ENCODE data around the gene SCP2D1.

Gene SCP2D1

DNA sequence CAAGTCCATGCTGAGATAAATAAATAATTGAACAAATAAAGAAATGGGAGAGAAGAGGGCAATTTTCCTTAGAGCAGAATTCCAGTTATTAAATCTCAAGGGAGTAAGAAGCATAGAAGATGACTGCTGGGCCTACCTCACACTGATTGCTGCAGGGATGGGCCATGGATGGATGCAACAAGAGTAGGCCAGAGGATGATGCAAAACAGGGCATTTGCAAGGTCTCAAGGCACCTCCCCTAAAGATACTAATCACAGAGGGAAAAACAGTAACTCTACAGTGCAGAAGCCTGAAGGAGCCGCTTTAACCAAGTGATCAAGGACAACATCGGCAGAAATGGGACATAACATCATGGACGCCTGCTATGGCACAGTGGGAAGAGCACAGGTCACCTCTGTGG is 1.7 kb upstream of the SCP2D1 start:
- Histone ChIP-seq H3K9ac (no peak overlapping the region), H3K4me3 (IDR thresholded peaks at IDR 0.05; ENCODE audit: insufficient read depth, low read depth, low read length) (no peak overlapping the region), H3K36me3 (ENCODE audit: insufficient read depth) (no peaks in the 10 kb centered on the region), H3K27ac (no peak overlapping the region), H3K4me1 (ENCODE audit: low read depth, poor library complexity, severe bottlenecking) (no peaks in the 10 kb centered on the region), H3K4me2 (no peak overlapping the region), H3K27me3 (ENCODE audit: insufficient read depth, low read depth) (no peaks in the 10 kb centered on the region), H3K79me2 (ENCODE audit: insufficient read depth, low read depth) (no peaks in the 10 kb centered on the region), H4K20me1 (ENCODE audit: insufficient read depth) (no peaks in the 10 kb centered on the region), H2AFZ (ENCODE audit: low read depth) (no peak overlapping the region)
- TF ChIP-seq, protein P1, sequence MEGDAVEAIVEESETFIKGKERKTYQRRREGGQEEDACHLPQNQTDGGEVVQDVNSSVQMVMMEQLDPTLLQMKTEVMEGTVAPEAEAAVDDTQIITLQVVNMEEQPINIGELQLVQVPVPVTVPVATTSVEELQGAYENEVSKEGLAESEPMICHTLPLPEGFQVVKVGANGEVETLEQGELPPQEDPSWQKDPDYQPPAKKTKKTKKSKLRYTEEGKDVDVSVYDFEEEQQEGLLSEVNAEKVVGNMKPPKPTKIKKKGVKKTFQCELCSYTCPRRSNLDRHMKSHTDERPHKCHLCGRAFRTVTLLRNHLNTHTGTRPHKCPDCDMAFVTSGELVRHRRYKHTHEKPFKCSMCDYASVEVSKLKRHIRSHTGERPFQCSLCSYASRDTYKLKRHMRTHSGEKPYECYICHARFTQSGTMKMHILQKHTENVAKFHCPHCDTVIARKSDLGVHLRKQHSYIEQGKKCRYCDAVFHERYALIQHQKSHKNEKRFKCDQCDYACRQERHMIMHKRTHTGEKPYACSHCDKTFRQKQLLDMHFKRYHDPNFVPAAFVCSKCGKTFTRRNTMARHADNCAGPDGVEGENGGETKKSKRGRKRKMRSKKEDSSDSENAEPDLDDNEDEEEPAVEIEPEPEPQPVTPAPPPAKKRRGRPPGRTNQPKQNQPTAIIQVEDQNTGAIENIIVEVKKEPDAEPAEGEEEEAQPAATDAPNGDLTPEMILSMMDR (conservative IDR thresholded peaks at IDR 0.05; ENCODE audit: low read depth, low read length): no peak

DNA sequence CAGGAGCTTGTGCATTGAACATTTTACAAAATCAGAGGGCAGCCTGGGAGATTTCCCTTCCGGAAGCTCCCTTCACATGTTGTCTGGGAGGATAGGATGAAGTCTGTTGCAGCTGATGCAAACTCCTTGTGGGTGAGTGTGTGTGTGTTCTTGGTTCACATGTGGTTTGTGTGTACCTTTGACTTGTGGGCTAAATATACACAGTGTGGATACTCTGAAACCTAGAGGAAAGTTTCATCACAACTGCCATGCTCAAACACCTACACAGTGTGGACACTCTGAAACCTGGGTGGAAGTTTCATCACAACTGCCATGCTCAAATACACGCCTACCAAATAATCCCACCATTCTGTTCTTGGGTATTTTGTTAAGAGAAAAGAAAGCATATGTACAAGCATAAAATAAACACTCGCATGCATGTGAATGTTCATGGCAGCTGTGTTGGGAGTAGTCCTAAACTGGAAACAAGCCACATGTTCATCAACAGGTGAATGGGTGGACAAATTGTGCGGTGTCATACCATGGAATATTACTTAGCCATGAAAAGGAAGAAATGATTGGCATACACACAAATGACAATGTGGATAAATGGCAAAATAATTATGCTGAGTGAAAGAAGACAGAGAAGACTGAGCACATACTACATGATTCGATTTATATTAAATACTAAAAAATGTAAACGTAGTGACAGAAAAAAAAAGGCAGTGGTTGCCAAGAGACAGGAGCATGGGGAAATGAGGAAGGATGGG is 1.8 kb downstream of the SCP2D1 start:
- Histone ChIP-seq H3K9ac (no peak overlapping the region), H3K79me2 (ENCODE audit: insufficient read depth, low read depth) (no peaks in the 10 kb centered on the region), H3K4me2 (no peak overlapping the region), H3K27me3 (ENCODE audit: insufficient read depth, low read depth) (no peaks in the 10 kb centered on the region), H2AFZ (ENCODE audit: low read depth) (no peak overlapping the region), H3K4me3 (IDR thresholded peaks at IDR 0.05; ENCODE audit: insufficient read depth, low read depth, low read length) (no peak overlapping the region), H3K27ac (no peak overlapping the region), H3K4me1 (ENCODE audit: low read depth, poor library complexity, severe bottlenecking) (no peaks in the 10 kb centered on the region), H4K20me1 (ENCODE audit: insufficient read depth) (no peaks in the 10 kb centered on the region), H3K36me3 (ENCODE audit: insufficient read depth) (no peaks in the 10 kb centered on the region)
- TF ChIP-seq, protein P1 (conservative IDR thresholded peaks at IDR 0.05; ENCODE audit: low read depth, low read length): no peak

DNA sequence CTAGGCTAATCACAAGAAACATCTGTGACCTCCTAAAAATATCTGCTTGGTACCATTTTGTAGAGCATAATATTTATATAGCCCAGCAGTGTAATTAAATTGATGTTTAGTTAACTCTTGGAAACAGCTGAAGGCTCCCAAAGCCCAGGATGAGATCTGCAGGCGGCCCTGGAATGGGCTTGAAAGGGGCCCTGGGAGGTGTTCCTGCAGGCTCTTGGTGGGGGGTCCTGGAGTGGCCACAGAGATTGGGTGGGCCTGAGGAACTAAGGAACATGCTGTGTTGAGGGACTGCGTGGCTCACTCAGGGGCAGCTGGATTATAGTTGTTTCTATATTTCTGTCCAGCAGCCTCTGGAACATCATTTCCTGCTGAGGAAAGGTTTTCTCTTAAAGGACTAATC is 9.2 kb downstream of the SCP2D1 start:
- Histone ChIP-seq H4K20me1 (ENCODE audit: insufficient read depth) (no peaks in the 10 kb centered on the region), H3K4me2 (no peak overlapping the region), H2AFZ (ENCODE audit: low read depth) (no peak overlapping the region), H3K4me3 (IDR thresholded peaks at IDR 0.05; ENCODE audit: insufficient read depth, low read depth, low read length) (no peak overlapping the region), H3K79me2 (ENCODE audit: insufficient read depth, low read depth) (no peaks in the 10 kb centered on the region), H3K27ac (no peak overlapping the region), H3K27me3 (ENCODE audit: insufficient read depth, low read depth) (no peaks in the 10 kb centered on the region), H3K4me1 (ENCODE audit: low read depth, poor library complexity, severe bottlenecking) (no peaks in the 10 kb centered on the region), H3K36me3 (ENCODE audit: insufficient read depth) (no peaks in the 10 kb centered on the region), H3K9ac (no peak overlapping the region)
- TF ChIP-seq, protein P1 (conservative IDR thresholded peaks at IDR 0.05; ENCODE audit: low read depth, low read length): no peak

DNA sequence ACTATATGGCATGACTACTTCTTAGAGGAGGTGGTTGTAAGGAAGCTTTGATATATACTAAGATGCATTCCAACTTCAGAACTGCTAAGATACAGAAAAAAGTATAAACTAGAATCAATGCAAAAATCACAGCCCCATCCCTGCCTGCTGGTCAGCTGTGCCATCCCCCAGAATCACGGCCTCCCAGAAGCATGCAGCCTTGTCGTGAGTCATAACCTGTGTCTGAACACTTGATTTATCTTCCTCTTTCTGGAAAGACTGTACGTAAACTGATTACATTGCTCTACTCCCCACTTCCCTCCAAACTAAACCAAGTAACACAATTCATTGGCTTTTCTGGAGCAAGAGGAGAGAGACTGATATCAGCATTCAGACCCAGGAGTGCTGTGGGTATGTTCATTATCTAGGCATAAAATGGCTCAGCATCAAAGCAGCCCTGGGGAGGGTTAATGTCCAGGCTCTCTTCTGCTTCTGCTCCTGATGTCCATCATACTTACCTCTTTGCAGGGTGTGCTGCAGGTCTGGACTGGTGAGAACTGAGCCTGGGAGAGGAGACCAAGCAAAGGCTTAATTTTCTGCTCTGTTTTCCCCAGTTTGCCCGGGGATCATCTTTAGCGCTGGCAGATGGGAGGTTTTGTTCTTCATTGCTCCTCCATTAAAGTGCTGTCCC is 18.4 kb downstream of the SCP2D1 start:
- no peak overlapping the region for H2AFZ ChIP-seq (ENCODE audit: low read depth)
- H3K4me2 ChIP-seq: no peak overlapping the region
- H3K27ac ChIP-seq: no peak overlapping the region
- no peaks in the 10 kb centered on the region for H3K27me3 ChIP-seq (ENCODE audit: insufficient read depth, low read depth)
- TF ChIP-seq, protein P1 (conservative IDR thresholded peaks at IDR 0.05; ENCODE audit: low read depth, low read length): no peak
- H3K4me3 ChIP-seq (IDR thresholded peaks at IDR 0.05; ENCODE audit: insufficient read depth, low read depth, low read length): no peak overlapping the region
- H4K20me1 ChIP-seq (ENCODE audit: insufficient read depth): no peaks in the 10 kb centered on the region
- H3K4me1 ChIP-seq (ENCODE audit: low read depth, poor library complexity, severe bottlenecking): no peaks in the 10 kb centered on the region
- no peaks in the 10 kb centered on the region for H3K36me3 ChIP-seq (ENCODE audit: insufficient read depth)
- no peaks in the 10 kb centered on the region for H3K79me2 ChIP-seq (ENCODE audit: insufficient read depth, low read depth)
- H3K9ac ChIP-seq: no peak overlapping the region
